HepG2 (cell line): Measurements from ENCODE around the gene IQSEC1. TPM values are rescaled to one million over a fixed set of nuclear protein-coding genes. Genes with fewer than 3 reads are reported as not detected.

ENCODE experiments used
- ATAC-seq: fragments of 200-7000 bp; cut with Tn5 transposase; 3 replicates; pipeline ENCODE4 v1.9.1; 2020; ENCODE audit warnings: mild to moderate bottlenecking, moderate library complexity
- BruUV-seq: library from RNA; stranded (reverse); fragments of 400-500 nt; replicated peaks from 2 replicates; lab custom pipeline; 2021; lab: Mats Ljungman, UMichigan
- CTCF ChIA-PET: fragments of 300-600 bp; formaldehyde crosslinking; extraction: SDS; loops from one replicate; lab custom pipeline; 2021; ENCODE audit warnings: low total read pairs, inconsistent platforms, low intra/inter-chr PET ratio; lab: Yijun Ruan, JAX
- POLR2A ChIA-PET: fragments of 350-600 bp; sonication (Branson Sonifier 250); formaldehyde crosslinking; loops from one replicate; lab custom pipeline; 2020; ENCODE audit warnings: antibody characterized with exemption, inconsistent platforms; lab: Yijun Ruan, JAX
- DNase-seq: peaks from one replicate; pipeline ENCODE4 v3.0.0-alpha.2; 2015; ENCODE audit warnings: low spot score
- FAIRE-seq: peaks from 3 replicates; lab custom pipeline; 2011; peaks lifted over from hg19 to GRCh38; lab: Jason Lieb, UNC
- H2AFZ ChIP-seq: one replicate; pipeline ENCODE4 v1.6.1; 2011; ENCODE audit warnings: low read length, inconsistent platforms
- H3K27ac ChIP-seq: fragments of 300-600 bp; 3 replicates; pipeline ENCODE4 v1.8.0; 2011; ENCODE audit warnings: mixed run types, mild to moderate bottlenecking, mixed read lengths, low read length, inconsistent platforms; ENCODE audit not compliant: insufficient read depth; ENCODE audit errors: extremely low read length
- H3K27me3 ChIP-seq, 2 experiments: fragments of 200-600 bp in 1 of 2; 2 replicates in 1 of 2; 3 replicates in 1 of 2; pipeline versions ENCODE4 v1.6.0 to v1.8.0; 2011; ENCODE audit warnings: low read length in 2 of 2, mild to moderate bottlenecking in 2 of 2, moderate library complexity in 2 of 2, inconsistent platforms in 1 of 2; ENCODE audit not compliant: insufficient read depth in 2 of 2, control insufficient read depth in 1 of 2
- H3K36me3 ChIP-seq, 2 experiments: fragments of 200-600 bp in 1 of 2; replicated peaks in 1 of 2; 2 replicates in 1 of 2; 3 replicates in 1 of 2; pipeline versions ENCODE4 v1.5.1 to v1.8.0; 2011; ENCODE audit warnings: low read length in 2 of 2, inconsistent platforms in 1 of 2; ENCODE audit not compliant: insufficient read depth in 2 of 2, control insufficient read depth in 1 of 2
- H3K4me1 ChIP-seq: 2 replicates; pipeline ENCODE4 v1.5.1; 2012; ENCODE audit warnings: low read length, inconsistent platforms; ENCODE audit not compliant: insufficient read depth
- H3K4me2 ChIP-seq: 2 replicates; pipeline ENCODE4 v1.6.0; 2011; ENCODE audit warnings: low read depth, low read length, inconsistent platforms
- H3K4me3 ChIP-seq, 3 experiments: fragments of 200-600 bp in 1 of 3; sonication (generic), shearing (Covaris generic) in 1 of 3; replicated peaks in 1 of 3; 2 replicates each; pipeline ENCODE4 v1.5.1; 2011 to 2016; ENCODE audit warnings: low read length in 3 of 3, inconsistent platforms in 2 of 3, low read depth in 2 of 3, mild to moderate bottlenecking in 2 of 3, control low read depth in 1 of 3, mixed read lengths in 1 of 3; ENCODE audit not compliant: insufficient read depth in 1 of 3
- H3K79me2 ChIP-seq: one replicate; pipeline ENCODE4 v1.6.1; 2011; ENCODE audit warnings: low read length, inconsistent platforms; ENCODE audit not compliant: insufficient read depth
- H3K9ac ChIP-seq: 2 replicates; pipeline ENCODE4 v1.6.0; 2011; ENCODE audit warnings: mild to moderate bottlenecking, low read depth, low read length, inconsistent platforms; ENCODE audit not compliant: insufficient read depth
- H3K9me3 ChIP-seq: 2 replicates; pipeline ENCODE4 v1.5.1; 2012; ENCODE audit warnings: mild to moderate bottlenecking, low read length
- H4K20me1 ChIP-seq: 2 replicates; pipeline ENCODE4 v1.6.0; 2011; ENCODE audit warnings: inconsistent platforms, mild to moderate bottlenecking, low read length, moderate library complexity; ENCODE audit not compliant: insufficient read depth
- BHLHE40 ChIP-seq: IDR thresholded peaks from 2 replicates; pipeline ENCODE4 v1.6.1; 2011; ENCODE audit warnings: low read length, improper control_type of control experiment
- HOXD1 ChIP-seq: sonication (generic); formaldehyde crosslinking; IDR thresholded peaks from 2 replicates; pipeline ENCODE4 v1.5.0; 2020; ENCODE audit warnings: missing genetic modification reagents
- KDM4B ChIP-seq: sonication (generic); formaldehyde crosslinking; IDR thresholded peaks from 2 replicates; pipeline ENCODE4 v1.4.0; 2020; ENCODE audit warnings: missing genetic modification reagents
- MIER2 ChIP-seq: IDR thresholded peaks from 2 replicates; pipeline ENCODE4 v1.6.1; 2016; ENCODE audit warnings: missing biosample characterization, missing genetic modification reagents
- NFIC ChIP-seq: IDR thresholded peaks from 2 replicates; pipeline ENCODE4 v1.6.1; 2012; ENCODE audit warnings: mild to moderate bottlenecking, low read length, inconsistent platforms
- NFYC ChIP-seq: IDR thresholded peaks from 2 replicates; pipeline ENCODE4 v1.6.1; 2016; ENCODE audit warnings: missing genetic modification reagents, missing compliant biosample characterization
- POLR2AphosphoS2 ChIP-seq: IDR thresholded peaks from 2 replicates; pipeline ENCODE4 v1.6.1; 2011; ENCODE audit warnings: low read depth, low read length, improper control_type of control experiment
- RFX3 ChIP-seq: IDR thresholded peaks from 2 replicates; pipeline ENCODE4 v1.6.1; 2016; ENCODE audit warnings: missing biosample characterization, missing genetic modification reagents
- SAFB2 ChIP-seq: sonication (generic); formaldehyde crosslinking; IDR thresholded peaks from 2 replicates; pipeline ENCODE4 v1.5.1; 2020; ENCODE audit warnings: missing genetic modification reagents, low read depth, mild to moderate bottlenecking, borderline replicate concordance
- SP5 ChIP-seq: IDR thresholded peaks from 2 replicates; pipeline ENCODE4 v1.6.1; 2016; ENCODE audit warnings: low read depth, borderline replicate concordance
- TAF15 ChIP-seq: fragments of 200-400 bp; formaldehyde crosslinking; IDR thresholded peaks from one replicate; pipeline ENCODE4 v1.6.1; 2018; ENCODE audit warnings: mild to moderate bottlenecking, low read depth, low read length; ENCODE audit not compliant: poor library complexity, severe bottlenecking
- ZNF329 ChIP-seq: sonication (generic); formaldehyde crosslinking; IDR thresholded peaks from 2 replicates; pipeline ENCODE4 v1.9.0; 2021; ENCODE audit warnings: low read depth, mild to moderate bottlenecking, missing genetic modification reagents
- ZNF747 ChIP-seq: sonication (generic); formaldehyde crosslinking; IDR thresholded peaks from 2 replicates; pipeline ENCODE4 v1.8.1; 2023; ENCODE audit warnings: missing genetic modification reagents, mild to moderate bottlenecking, borderline replicate concordance
- WGBS: methylation state at CpG from one replicate; pipeline ENCODE4 v1.1.6; 2017; ENCODE audit warnings: low lambda C conversion rate; 5-methylcytosine and 5-hydroxymethylcytosine counted together
- in situ Hi-C: cut with HindIII; loops from 2 replicates; pipeline ENCODE4 v1.10.0; 2017; ENCODE audit warnings: low pct_unique_long_range_greater_than_20kb; ENCODE audit not compliant: extremely low pct_ligation_motif_present
- intact Hi-C: fragments of 100-400 bp; cut with micrococcal nuclease; formaldehyde crosslinking; loops from one replicate; pipeline ENCODE4 v1.10.0; 2022; ENCODE audit not compliant: unreplicated experiment
- polyA plus RNA-seq, 8 experiments: library from polyadenylated mRNA; depleted of rRNA in 3 of 8; stranded (reverse) in 7 of 8; unstranded in 1 of 8; fragments of >200 nt; fragmentation: Illumina TruSeq in 4 of 8; extraction: Trizol in 4 of 8; gene quantifications; 2 replicates each; pipeline versions ENCODE4 v1.2.1 to v1.2.3, GENCODE V29; 2011 to 2016; ENCODE audit warnings: low read depth in 4 of 8, missing spikeins in 1 of 8, mixed read lengths in 1 of 8; ENCODE audit not compliant: insufficient read depth in 1 of 8
- total RNA-seq, 5 experiments: library from RNA; depleted of rRNA; stranded (reverse); fragments of >200 nt; fragmentation: Illumina TruSeq; extraction: Trizol; gene quantifications; 2 replicates each; pipeline ENCODE4 v1.2.3, GENCODE V29; 2016; ENCODE audit warnings: low read depth in 1 of 5

Gene IQSEC1
- total and polyA plus RNA-seq, 2 of the 13 experiments (the other 11 are each of a cell fraction or from before 2014, with no cell fraction given): 17.4 to 20.2 TPM

- no peak for FAIRE-seq
- H2AFZ ChIP-seq: no peak overlapping the region
- H3K27ac ChIP-seq: no peak overlapping the region
- no peak overlapping the region for H3K9ac ChIP-seq
- H3K27me3 ChIP-seq: no peaks in the 10 kb centered on the region
- no TSS peak for BruUV-seq
- no peak overlapping the region for H3K4me3 ChIP-seq
- TF ChIP-seq TAF15: no peak
- H3K4me1 ChIP-seq: no peaks in the 10 kb centered on the region
- H3K36me3 ChIP-seq: peaks cover 49 to 93% of the 10 kb centered on the region in 2 experiments
- CTCF ChIA-PET: no interaction called here
- H3K9me3 ChIP-seq: no peaks in the 10 kb centered on the region
- POLR2A ChIA-PET: no interaction called here
- no peaks in the 10 kb centered on the region for H3K79me2 ChIP-seq
- intact Hi-C loops (no loop called here), in situ Hi-C loops (no loop called here)
- H3K4me2 ChIP-seq: no peak overlapping the region
- ATAC-seq: no peak
- 0 out of 2 replicates have a peak, but pooled peaks cover 2% of the 10 kb centered on the region for H4K20me1 ChIP-seq
- 97% methylated on average over 3 of the region's 3 CpGs for WGBS
- DNase-seq: no peak
These were observed 155.0 kb downstream of the IQSEC1 start for GRCh38 chr3:12918231-12918630.

- H3K36me3 ChIP-seq: peaks cover 43 to 91% of the 10 kb centered on the region in 2 experiments
- H3K27ac ChIP-seq: no peak overlapping the region
- H2AFZ ChIP-seq: no peak overlapping the region
- DNase-seq (no peak), FAIRE-seq (no peak), ATAC-seq (no peak)
- H3K9ac ChIP-seq: no peak overlapping the region
- no peak overlapping the region for H3K4me2 ChIP-seq
- H3K4me3 ChIP-seq: no peak overlapping the region
- no peaks in the 10 kb centered on the region for H3K79me2 ChIP-seq
- 0 out of 2 replicates have a peak, but pooled peaks cover 2% of the 10 kb centered on the region for H4K20me1 ChIP-seq
- H3K9me3 ChIP-seq: no peaks in the 10 kb centered on the region
- no peaks in the 10 kb centered on the region for H3K27me3 ChIP-seq
- ChIA-PET CTCF (no interaction called here), POLR2A (no interaction called here)
- no CpG with 5 or more reads among the region's 9 CpGs for WGBS
- in situ Hi-C loops: no loop called here
- intact Hi-C loops: no loop called here
- BruUV-seq: no TSS peak
- no peak for TF ChIP-seq KDM4B (CRISPR knock-in tag)
- no peak for TF ChIP-seq ZNF329 (CRISPR knock-in tag)
- no peak for TF ChIP-seq BHLHE40
- no peak for TF ChIP-seq NFIC
- no peak for TF ChIP-seq POLR2AphosphoS2
- TF ChIP-seq RFX3 (CRISPR knock-in tag): no peak
- no peak for TF ChIP-seq NFYC (CRISPR knock-in tag)
- no peak for TF ChIP-seq SAFB2 (CRISPR knock-in tag)
- TF ChIP-seq TAF15: no peak
- no peak for TF ChIP-seq SP5 (CRISPR knock-in tag)
- TF ChIP-seq MIER2: no peak
- TF ChIP-seq ZNF747: no peak
- no peak for TF ChIP-seq HOXD1 (CRISPR knock-in tag)
- H3K4me1 ChIP-seq: no peaks in the 10 kb centered on the region
These were observed 157.1 kb downstream of the IQSEC1 start for GRCh38 chr3:12916159-12916558.
